Measurements from ENCODE around the gene NTNG2. TPM values are rescaled to one million over a fixed set of nuclear protein-coding genes. Genes with fewer than 3 reads are reported as not detected.
A peak's percentile ranks its signal among the peaks of the same experiment; 100 is the strongest.

The NTNG2 gene
- total RNA-seq, 1 donor from 2014 or later = 43.7 TPM

GRCh38 chr9:132121021-132121420 lies 40.8 kb upstream of the NTNG2 start:
- TF ChIP-seq, protein P1, sequence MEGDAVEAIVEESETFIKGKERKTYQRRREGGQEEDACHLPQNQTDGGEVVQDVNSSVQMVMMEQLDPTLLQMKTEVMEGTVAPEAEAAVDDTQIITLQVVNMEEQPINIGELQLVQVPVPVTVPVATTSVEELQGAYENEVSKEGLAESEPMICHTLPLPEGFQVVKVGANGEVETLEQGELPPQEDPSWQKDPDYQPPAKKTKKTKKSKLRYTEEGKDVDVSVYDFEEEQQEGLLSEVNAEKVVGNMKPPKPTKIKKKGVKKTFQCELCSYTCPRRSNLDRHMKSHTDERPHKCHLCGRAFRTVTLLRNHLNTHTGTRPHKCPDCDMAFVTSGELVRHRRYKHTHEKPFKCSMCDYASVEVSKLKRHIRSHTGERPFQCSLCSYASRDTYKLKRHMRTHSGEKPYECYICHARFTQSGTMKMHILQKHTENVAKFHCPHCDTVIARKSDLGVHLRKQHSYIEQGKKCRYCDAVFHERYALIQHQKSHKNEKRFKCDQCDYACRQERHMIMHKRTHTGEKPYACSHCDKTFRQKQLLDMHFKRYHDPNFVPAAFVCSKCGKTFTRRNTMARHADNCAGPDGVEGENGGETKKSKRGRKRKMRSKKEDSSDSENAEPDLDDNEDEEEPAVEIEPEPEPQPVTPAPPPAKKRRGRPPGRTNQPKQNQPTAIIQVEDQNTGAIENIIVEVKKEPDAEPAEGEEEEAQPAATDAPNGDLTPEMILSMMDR (IDR thresholded peaks at IDR 0.05; ENCODE audit: partially characterized antibody, unreplicated experiment) = no peak
- Mint-ChIP-seq H3K4me3 (ENCODE audit: unreplicated experiment) (no peak overlapping the region), H3K9me3 (ENCODE audit: unreplicated experiment) (no peaks in the 10 kb centered on the region), H3K4me1 (ENCODE audit: low read depth, unreplicated experiment) (peaks cover 23% of the 10 kb centered on the region), H3K27ac (ENCODE audit: unreplicated experiment) (no peak overlapping the region), H3K36me3 (ENCODE audit: unreplicated experiment) (no peaks in the 10 kb centered on the region), H3K27me3 (ENCODE audit: unreplicated experiment) (peaks cover 5% of the 10 kb centered on the region)
- DNase-seq = no peak

DNA sequence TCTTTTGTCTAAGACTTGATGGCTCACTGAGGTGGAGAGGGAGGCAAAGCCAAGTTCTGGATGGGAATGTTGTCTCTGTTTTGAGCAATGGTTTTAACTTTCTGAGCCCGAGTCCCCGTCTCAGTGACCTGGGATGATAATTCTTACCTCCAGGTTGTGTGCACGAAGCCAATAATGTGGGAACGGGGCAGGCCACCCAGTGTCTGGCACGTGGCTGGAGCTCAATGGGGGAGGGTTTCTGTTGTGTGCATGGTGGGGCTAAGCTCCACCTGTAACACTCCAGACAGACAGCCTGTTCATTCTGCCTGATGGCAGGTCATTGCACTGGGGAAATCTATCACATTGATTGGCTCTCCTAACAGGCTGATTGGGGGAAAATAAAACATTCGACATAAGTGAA lies 37.1 kb upstream of the NTNG2 start:
- H3K36me3 Mint-ChIP-seq (ENCODE audit: unreplicated experiment) = no peaks in the 10 kb centered on the region
- no peak for DNase-seq
- no peaks in the 10 kb centered on the region for H3K9me3 Mint-ChIP-seq (ENCODE audit: unreplicated experiment)
- TF ChIP-seq, protein P1 (IDR thresholded peaks at IDR 0.05; ENCODE audit: partially characterized antibody, unreplicated experiment) = no peak
- no peak overlapping the region for H3K27ac Mint-ChIP-seq (ENCODE audit: unreplicated experiment)
- peaks cover 31% of the 10 kb centered on the region for H3K4me1 Mint-ChIP-seq (ENCODE audit: low read depth, unreplicated experiment)
- H3K4me3 Mint-ChIP-seq (ENCODE audit: unreplicated experiment) = no peak overlapping the region
- peaks cover 4% of the 10 kb centered on the region for H3K27me3 Mint-ChIP-seq (ENCODE audit: unreplicated experiment)

- H3K4me3 Mint-ChIP-seq (ENCODE audit: unreplicated experiment) = peak overlapping the region; percentile 59
- no peaks in the 10 kb centered on the region for H3K36me3 Mint-ChIP-seq (ENCODE audit: unreplicated experiment)
- peaks cover 31% of the 10 kb centered on the region for H3K4me1 Mint-ChIP-seq (ENCODE audit: low read depth, unreplicated experiment)
- no peak overlapping the region for H3K27ac Mint-ChIP-seq (ENCODE audit: unreplicated experiment)
- H3K9me3 Mint-ChIP-seq (ENCODE audit: unreplicated experiment) = no peaks in the 10 kb centered on the region
- no peak for DNase-seq
- H3K27me3 Mint-ChIP-seq (ENCODE audit: unreplicated experiment) = peaks cover 4% of the 10 kb centered on the region
- TF ChIP-seq, protein P1 (IDR thresholded peaks at IDR 0.05; ENCODE audit: partially characterized antibody, unreplicated experiment) = no peak
These were observed 36.5 kb upstream of the NTNG2 start for GRCh38 chr9:132125361-132125760.

GRCh38 chr9:132125944-132126679 lies 35.7 kb upstream of the NTNG2 start:
- Mint-ChIP-seq H3K4me3 (ENCODE audit: unreplicated experiment) (peak overlapping the region; percentile 52), H3K36me3 (ENCODE audit: unreplicated experiment) (no peaks in the 10 kb centered on the region), H3K4me1 (ENCODE audit: low read depth, unreplicated experiment) (peaks cover 37% of the 10 kb centered on the region), H3K27me3 (ENCODE audit: unreplicated experiment) (peaks cover 4% of the 10 kb centered on the region), H3K9me3 (ENCODE audit: unreplicated experiment) (no peaks in the 10 kb centered on the region), H3K27ac (ENCODE audit: unreplicated experiment) (peak overlapping the region; percentile 3)
- TF ChIP-seq, protein P1 (IDR thresholded peaks at IDR 0.05; ENCODE audit: partially characterized antibody, unreplicated experiment) = no peak
- DNase-seq = no peak

DNA sequence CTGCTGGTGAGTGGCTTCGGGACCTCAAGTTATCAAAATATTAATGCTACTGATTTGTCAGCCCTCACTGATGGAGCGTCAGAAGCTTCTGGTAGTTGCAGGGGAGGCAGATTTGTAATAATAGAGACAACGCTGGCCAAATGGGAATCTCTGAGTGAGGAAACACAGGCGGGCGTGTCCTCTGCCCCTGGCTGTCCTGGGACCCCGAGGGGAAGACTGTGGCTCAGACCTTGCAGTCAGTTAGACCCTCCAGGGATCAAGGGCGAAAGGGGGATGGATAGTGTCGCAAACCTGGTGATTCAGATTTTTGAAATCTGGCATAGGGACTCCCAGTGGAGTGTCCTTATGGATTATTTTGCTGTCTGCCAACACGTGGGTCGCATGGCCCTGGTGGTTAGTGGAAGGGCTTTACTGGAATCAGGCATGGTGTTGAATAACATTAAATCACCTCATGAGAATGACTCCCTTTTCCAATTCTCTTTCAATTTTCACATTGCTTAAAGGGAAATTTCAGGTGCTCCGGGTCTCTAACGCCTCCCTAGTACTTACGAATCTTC lies 35.1 kb upstream of the NTNG2 start:
- DNase-seq = peak; percentile 27
- Mint-ChIP-seq H3K4me1 (ENCODE audit: low read depth, unreplicated experiment) (peaks cover 40% of the 10 kb centered on the region), H3K9me3 (ENCODE audit: unreplicated experiment) (no peaks in the 10 kb centered on the region), H3K36me3 (ENCODE audit: unreplicated experiment) (no peaks in the 10 kb centered on the region), H3K27ac (ENCODE audit: unreplicated experiment) (no peak overlapping the region), H3K27me3 (ENCODE audit: unreplicated experiment) (peaks cover 4% of the 10 kb centered on the region), H3K4me3 (ENCODE audit: unreplicated experiment) (peak overlapping the region; percentile 52)
- TF ChIP-seq, protein P1 (IDR thresholded peaks at IDR 0.05; ENCODE audit: partially characterized antibody, unreplicated experiment) = no peak

Measured in glutamatergic neuron (in vitro differentiated cells).